WERI-Rb-1 (cell line): ENCODE measurements around the gene TP73.

ENCODE experiments used
- DNase-seq: peaks from one replicate; pipeline ENCODE4 v3.0.0-alpha.2; 2020
- H3K27ac ChIP-seq: fragments of 250-450 bp; sonication (Bioruptor Pico); 2 replicates; pipeline ENCODE4 v1.5.1; 2020; ENCODE audit warnings: mild to moderate bottlenecking, moderate library complexity
- H3K27me3 ChIP-seq: fragments of 250-450 bp; sonication (Bioruptor Pico); 2 replicates; pipeline ENCODE4 v1.5.1; 2021; ENCODE audit warnings: mild to moderate bottlenecking, low read depth, moderate library complexity; ENCODE audit not compliant: insufficient read depth, severe bottlenecking
- H3K36me3 ChIP-seq: fragments of 250-450 bp; sonication (Bioruptor Pico); 2 replicates; pipeline ENCODE4 v1.5.1; 2020; ENCODE audit warnings: mild to moderate bottlenecking, moderate library complexity
- H3K4me3 ChIP-seq: 2 replicates; pipeline ENCODE4 v1.5.1; 2011; ENCODE audit warnings: low read depth, mild to moderate bottlenecking, control low read depth, low read length
- H3K9me3 ChIP-seq: fragments of 250-450 bp; sonication (Bioruptor Pico); 2 replicates; pipeline ENCODE4 v1.5.1; 2021; ENCODE audit warnings: mild to moderate bottlenecking, moderate library complexity; ENCODE audit not compliant: severe bottlenecking
- TF ChIP-seq, protein P1 (sequence below): IDR thresholded peaks from 2 replicates; pipeline ENCODE4 v1.5.1; 2011; ENCODE audit warnings: low read depth, mild to moderate bottlenecking, control low read depth, inconsistent platforms, low read length

TP73 gene

DNA sequence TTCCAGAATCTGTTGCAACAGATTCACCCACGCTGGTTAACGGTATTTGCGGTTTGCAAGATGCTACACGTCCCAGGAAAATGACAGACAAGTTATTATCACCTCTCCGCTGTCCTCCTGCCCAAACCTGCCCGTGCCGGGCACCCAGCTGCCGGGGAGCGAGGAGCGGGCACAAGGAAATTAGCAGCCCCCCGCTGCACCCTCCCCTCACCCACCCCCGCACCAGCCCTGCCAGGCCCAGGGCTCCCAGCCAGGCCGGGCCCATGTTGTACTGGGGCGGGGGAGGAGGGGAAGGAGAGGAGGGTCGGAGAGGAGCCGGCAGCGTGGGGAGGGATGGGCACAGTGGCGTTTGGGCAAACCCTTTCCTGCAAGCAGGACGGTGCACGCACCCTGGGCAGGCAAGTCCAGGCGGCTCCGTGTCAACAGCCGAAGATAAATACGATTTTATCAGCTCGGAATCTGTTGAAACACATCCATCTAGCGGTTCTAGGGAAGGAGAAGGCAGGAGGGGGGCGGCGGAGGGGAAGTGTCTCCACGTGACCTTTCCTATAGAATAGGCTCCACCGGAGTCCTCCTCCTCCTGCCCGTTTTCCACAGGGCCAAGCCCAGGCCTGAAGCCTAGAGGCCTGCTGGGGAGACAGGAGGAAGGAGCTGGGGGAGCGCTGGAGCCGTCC lies 64.9 kb downstream of the TP73 start:
- no peaks in the 10 kb centered on the region for H3K9me3 ChIP-seq
- no peak for DNase-seq
- H3K36me3 ChIP-seq: peaks cover 3% of the 10 kb centered on the region
- peak overlapping the region; percentile 49 for H3K27ac ChIP-seq
- H3K27me3 ChIP-seq: no peaks in the 10 kb centered on the region
- H3K4me3 ChIP-seq: no peak overlapping the region
- TF ChIP-seq, protein P1, sequence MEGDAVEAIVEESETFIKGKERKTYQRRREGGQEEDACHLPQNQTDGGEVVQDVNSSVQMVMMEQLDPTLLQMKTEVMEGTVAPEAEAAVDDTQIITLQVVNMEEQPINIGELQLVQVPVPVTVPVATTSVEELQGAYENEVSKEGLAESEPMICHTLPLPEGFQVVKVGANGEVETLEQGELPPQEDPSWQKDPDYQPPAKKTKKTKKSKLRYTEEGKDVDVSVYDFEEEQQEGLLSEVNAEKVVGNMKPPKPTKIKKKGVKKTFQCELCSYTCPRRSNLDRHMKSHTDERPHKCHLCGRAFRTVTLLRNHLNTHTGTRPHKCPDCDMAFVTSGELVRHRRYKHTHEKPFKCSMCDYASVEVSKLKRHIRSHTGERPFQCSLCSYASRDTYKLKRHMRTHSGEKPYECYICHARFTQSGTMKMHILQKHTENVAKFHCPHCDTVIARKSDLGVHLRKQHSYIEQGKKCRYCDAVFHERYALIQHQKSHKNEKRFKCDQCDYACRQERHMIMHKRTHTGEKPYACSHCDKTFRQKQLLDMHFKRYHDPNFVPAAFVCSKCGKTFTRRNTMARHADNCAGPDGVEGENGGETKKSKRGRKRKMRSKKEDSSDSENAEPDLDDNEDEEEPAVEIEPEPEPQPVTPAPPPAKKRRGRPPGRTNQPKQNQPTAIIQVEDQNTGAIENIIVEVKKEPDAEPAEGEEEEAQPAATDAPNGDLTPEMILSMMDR: no peak

- Histone ChIP-seq H3K9me3 (no peaks in the 10 kb centered on the region), H3K4me3 (no peak overlapping the region), H3K27me3 (no peaks in the 10 kb centered on the region), H3K36me3 (peaks cover 3% of the 10 kb centered on the region), H3K27ac (peak overlapping the region; percentile 49)
- no peak for DNase-seq
- TF ChIP-seq, protein P1: no peak
Measured at GRCh38 chr1:3717715-3718601, 65.6 kb downstream of the TP73 start.

DNA sequence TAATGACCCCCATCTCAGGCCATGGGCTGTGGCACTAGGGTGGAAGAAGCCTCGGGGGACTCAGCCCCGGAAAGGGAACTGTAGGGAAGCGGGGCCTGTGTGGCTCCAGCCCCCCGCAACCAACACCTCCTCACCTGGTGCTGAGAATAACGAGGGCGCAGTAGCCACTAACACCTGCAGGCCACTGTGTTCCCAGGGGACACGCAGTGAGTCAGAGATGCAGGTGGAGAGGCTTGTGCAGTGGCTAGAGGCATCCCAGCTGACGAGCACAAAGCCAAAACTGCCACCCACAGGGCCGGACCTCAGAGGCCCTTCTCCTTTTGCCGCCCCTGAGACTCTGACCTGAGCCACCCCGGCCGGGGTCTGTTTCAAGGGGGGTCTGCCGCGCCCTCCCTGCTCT lies 66.4 kb downstream of the TP73 start:
- Histone ChIP-seq H3K4me3 (no peak overlapping the region), H3K27me3 (no peaks in the 10 kb centered on the region), H3K36me3 (peaks cover 5% of the 10 kb centered on the region; the same call in 1 of the 2 replicates), H3K27ac (peak overlapping the region; percentile 74), H3K9me3 (no peaks in the 10 kb centered on the region)
- TF ChIP-seq, protein P1: no peak
- DNase-seq: no peak

DNA sequence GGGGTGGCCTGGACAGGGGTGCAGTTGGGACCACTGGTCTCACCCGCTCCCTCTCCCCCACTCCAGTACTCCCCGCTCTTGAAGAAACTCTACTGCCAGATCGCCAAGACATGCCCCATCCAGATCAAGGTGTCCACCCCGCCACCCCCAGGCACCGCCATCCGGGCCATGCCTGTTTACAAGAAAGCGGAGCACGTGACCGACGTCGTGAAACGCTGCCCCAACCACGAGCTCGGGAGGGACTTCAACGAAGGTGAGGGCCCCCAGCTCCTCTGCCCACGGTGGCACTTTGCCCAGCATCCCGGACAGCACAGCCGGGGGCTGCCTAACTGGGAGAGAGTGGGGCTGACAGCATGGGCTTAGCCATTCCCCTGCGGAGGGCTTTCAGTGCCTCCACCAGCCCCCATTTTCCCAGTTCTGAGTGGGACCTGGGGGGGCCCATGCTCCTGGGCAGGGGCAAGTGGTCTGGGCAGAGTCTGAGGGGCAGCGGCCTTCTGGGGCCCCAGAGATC lies 69.7 kb downstream of the TP73 start:
- DNase-seq: no peak
- peaks cover 15% of the 10 kb centered on the region for H3K36me3 ChIP-seq
- no peak overlapping the region for H3K4me3 ChIP-seq
- H3K27me3 ChIP-seq: no peaks in the 10 kb centered on the region
- TF ChIP-seq, protein P1: no peak
- no peak overlapping the region for H3K27ac ChIP-seq
- no peaks in the 10 kb centered on the region for H3K9me3 ChIP-seq

GRCh38 chr1:3722846-3723245 lies 70.5 kb downstream of the TP73 start:
- H3K4me3 ChIP-seq: no peak overlapping the region
- H3K36me3 ChIP-seq: peaks cover 23% of the 10 kb centered on the region
- H3K27ac ChIP-seq: no peak overlapping the region
- no peaks in the 10 kb centered on the region for H3K27me3 ChIP-seq
- TF ChIP-seq, protein P1: no peak
- no peaks in the 10 kb centered on the region for H3K9me3 ChIP-seq
- DNase-seq: no peak
